HepG2 (cell line): ENCODE measurements around the gene PNPLA2. TPM values are rescaled to one million over a fixed set of nuclear protein-coding genes. Genes with fewer than 3 reads are reported as not detected.

ENCODE experiments used
- ARHGAP35 ChIP-seq: sonication (generic); formaldehyde crosslinking; IDR thresholded peaks from 2 replicates; pipeline ENCODE4 v1.9.0; 2022; ENCODE audit warnings: mild to moderate bottlenecking, inconsistent platforms, moderate library complexity, missing genetic modification reagents, borderline replicate concordance
- ATF5 ChIP-seq: sonication (generic); formaldehyde crosslinking; IDR thresholded peaks from 2 replicates; pipeline ENCODE4 v1.4.0; 2020; ENCODE audit warnings: mild to moderate bottlenecking, low read depth, missing genetic modification reagents
- HOXA3 ChIP-seq: sonication (generic); formaldehyde crosslinking; IDR thresholded peaks from 2 replicates; pipeline ENCODE4 v1.5.0; 2020; ENCODE audit warnings: missing genetic modification reagents
- HOXA5 ChIP-seq: sonication (generic); formaldehyde crosslinking; IDR thresholded peaks from 2 replicates; pipeline ENCODE4 v1.4.0; 2020; ENCODE audit warnings: missing genetic modification reagents
- MIXL1 ChIP-seq: IDR thresholded peaks from 2 replicates; pipeline ENCODE4 v1.6.1; 2016
- NFYB ChIP-seq: sonication (generic); formaldehyde crosslinking; IDR thresholded peaks from 2 replicates; pipeline ENCODE4 v1.4.0; 2020; ENCODE audit warnings: missing genetic modification reagents
- NONO ChIP-seq, 2 experiments: fragments of 450-650 bp in 1 of 2; sonication (generic) in 1 of 2; formaldehyde crosslinking in 1 of 2; IDR thresholded peaks in 1 of 2; conservative IDR thresholded peaks in 1 of 2; 2 replicates each; pipeline versions ENCODE4 v1.6.1 to v1.8.0; 2017 to 2022; ENCODE audit warnings: mild to moderate bottlenecking in 1 of 2, missing genetic modification reagents in 1 of 2, moderate library complexity in 1 of 2
- PLSCR1 ChIP-seq: sonication (generic); formaldehyde crosslinking; IDR thresholded peaks from 2 replicates; pipeline ENCODE4 v1.5.0; 2020; ENCODE audit warnings: missing genetic modification reagents, mild to moderate bottlenecking, borderline replicate concordance
- POLR2G ChIP-seq: fragments of 200-400 bp; formaldehyde crosslinking; IDR thresholded peaks from 2 replicates; pipeline ENCODE4 v1.6.1; 2018; ENCODE audit warnings: mild to moderate bottlenecking, low read depth, low read length, moderate library complexity
- RELA ChIP-seq: sonication (generic); formaldehyde crosslinking; IDR thresholded peaks from 2 replicates; pipeline ENCODE4 v1.4.0; 2020; ENCODE audit warnings: missing genetic modification reagents
- SRY ChIP-seq: sonication (generic); formaldehyde crosslinking; IDR thresholded peaks from 2 replicates; pipeline ENCODE4 v1.8.0; 2022; ENCODE audit warnings: mild to moderate bottlenecking, missing genetic modification reagents
- THYN1 ChIP-seq: sonication (generic); formaldehyde crosslinking; IDR thresholded peaks from 2 replicates; pipeline ENCODE4 v1.8.1; 2023; ENCODE audit warnings: low read depth, mild to moderate bottlenecking, moderate library complexity, missing genetic modification reagents, borderline replicate concordance
- ZBTB4 ChIP-seq: sonication (generic); formaldehyde crosslinking; IDR thresholded peaks from 2 replicates; pipeline ENCODE4 v1.4.0; 2020; ENCODE audit warnings: missing genetic modification reagents, mild to moderate bottlenecking, borderline replicate concordance
- ZNF10 ChIP-seq: sonication (generic); formaldehyde crosslinking; IDR thresholded peaks from 2 replicates; pipeline ENCODE4 v1.4.0; 2020; ENCODE audit warnings: mild to moderate bottlenecking, low read depth, missing genetic modification reagents, borderline replicate concordance
- ZNF160 ChIP-seq: sonication (generic); formaldehyde crosslinking; IDR thresholded peaks from 2 replicates; pipeline ENCODE4 v1.8.0; 2022; ENCODE audit warnings: mild to moderate bottlenecking, inconsistent platforms, missing genetic modification reagents
- ZNF234 ChIP-seq: sonication (generic); formaldehyde crosslinking; conservative IDR thresholded peaks from 2 replicates; pipeline ENCODE4 v1.5.1; 2020; ENCODE audit warnings: mild to moderate bottlenecking, missing genetic modification reagents
- ZNF670 ChIP-seq: sonication (generic); formaldehyde crosslinking; IDR thresholded peaks from 2 replicates; pipeline ENCODE4 v1.8.0; 2022; ENCODE audit warnings: mild to moderate bottlenecking, missing genetic modification reagents, borderline replicate concordance
- polyA plus RNA-seq, 8 experiments: library from polyadenylated mRNA; depleted of rRNA in 3 of 8; stranded (reverse) in 7 of 8; unstranded in 1 of 8; fragments of >200 nt; fragmentation: Illumina TruSeq in 4 of 8; extraction: Trizol in 4 of 8; gene quantifications; 2 replicates each; pipeline versions ENCODE4 v1.2.1 to v1.2.3, GENCODE V29; 2011 to 2016; ENCODE audit warnings: low read depth in 4 of 8, missing spikeins in 1 of 8, mixed read lengths in 1 of 8; ENCODE audit not compliant: insufficient read depth in 1 of 8
- total RNA-seq, 5 experiments: library from RNA; depleted of rRNA; stranded (reverse); fragments of >200 nt; fragmentation: Illumina TruSeq; extraction: Trizol; gene quantifications; 2 replicates each; pipeline ENCODE4 v1.2.3, GENCODE V29; 2016; ENCODE audit warnings: low read depth in 1 of 5
- TF ChIP-seq, protein P1 (sequence below): sonication (generic); formaldehyde crosslinking; IDR thresholded peaks from 2 replicates; pipeline ENCODE4 v1.8.0; 2023; ENCODE audit warnings: mild to moderate bottlenecking, missing genetic modification reagents

Gene PNPLA2
- total and polyA plus RNA-seq, 2 of the 13 experiments (the other 11 are each of a cell fraction or from before 2014, with no cell fraction given): 10.5 to 43.2 TPM

DNA sequence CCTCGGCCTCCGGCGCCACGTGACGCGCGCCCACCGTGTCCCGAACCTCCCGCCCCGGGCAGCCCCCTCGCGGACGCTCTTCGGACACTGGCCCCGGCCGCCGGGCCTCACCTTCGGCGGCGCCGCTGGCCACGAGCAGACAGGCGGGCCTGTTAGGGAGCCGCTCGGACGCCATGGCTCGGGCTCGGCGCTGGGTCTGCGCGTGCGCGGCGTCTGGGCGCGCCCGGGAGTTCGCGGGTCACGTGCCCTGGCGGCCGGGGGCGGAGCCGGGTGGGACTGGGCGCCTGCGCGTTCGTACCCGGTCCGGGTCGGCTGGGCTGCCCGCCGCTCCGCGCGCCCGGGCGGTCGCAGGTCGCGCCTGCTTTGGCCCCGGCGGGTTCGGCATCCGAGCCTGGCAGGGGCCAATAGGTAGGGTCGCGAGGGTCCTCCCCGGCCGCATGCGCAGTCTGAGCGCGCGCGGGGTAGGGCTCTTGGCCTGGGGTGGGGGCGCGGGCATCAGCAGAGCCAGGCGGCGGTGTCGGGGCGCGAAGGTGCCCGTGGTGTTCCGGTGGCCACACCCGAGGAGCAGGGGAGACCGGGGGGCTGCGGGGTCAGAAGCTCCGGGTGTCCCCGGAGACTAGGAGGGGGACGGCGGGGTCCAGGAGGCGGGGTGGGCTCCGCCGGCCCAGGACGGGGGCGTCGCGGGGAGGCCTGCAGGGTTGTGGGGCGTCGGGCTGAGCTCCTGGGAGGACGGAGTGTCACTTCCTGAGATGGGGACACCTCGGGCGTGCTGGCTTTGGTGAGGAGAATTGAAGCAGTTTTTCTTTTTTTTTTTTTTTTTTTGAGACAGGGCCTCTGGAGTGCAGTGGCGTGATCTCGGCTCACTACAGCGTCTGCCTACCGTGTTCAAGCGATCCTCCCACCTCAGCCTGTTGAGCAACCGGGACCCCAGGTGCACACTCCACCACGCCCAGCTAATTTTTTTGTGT is 41.1 kb upstream of the PNPLA2 start, which contains the start of gene GATD1 (continued):
- TF ChIP-seq ATF5 (peak; percentile 41; the same call in 1 of the 2 replicates), ZNF234 (CRISPR knock-in tag) (no peak), ARHGAP35 (peak; percentile 43; the same call in 1 of the 2 replicates), POLR2G (peak; percentile 88), MIXL1 (no peak), HOXA5 (CRISPR knock-in tag) (no peak), NFYB (CRISPR knock-in tag) (no peak), HOXA3 (peak; percentile 47; the same call in 1 of the 2 replicates), ZBTB4 (no peak), RELA (CRISPR knock-in tag) (no peak), THYN1 (CRISPR knock-in tag) (no peak), ZNF10 (CRISPR knock-in tag) (no peak), ZNF160 (CRISPR knock-in tag) (0 out of 2 replicates have a peak, but pooled peaks have one; percentile 61), NONO (IDR thresholded peaks at IDR 0.05) (no peak), NONO (CRISPR knock-in tag; conservative IDR thresholded peaks at IDR 0.05) (0 out of 2 replicates have a peak, but pooled peaks have one; percentile 23), PLSCR1 (CRISPR knock-in tag) (no peak), SRY (CRISPR knock-in tag) (peak; percentile 75; the same call in 1 of the 2 replicates), ZNF670 (CRISPR knock-in tag) (no peak)
- TF ChIP-seq, protein P1, sequence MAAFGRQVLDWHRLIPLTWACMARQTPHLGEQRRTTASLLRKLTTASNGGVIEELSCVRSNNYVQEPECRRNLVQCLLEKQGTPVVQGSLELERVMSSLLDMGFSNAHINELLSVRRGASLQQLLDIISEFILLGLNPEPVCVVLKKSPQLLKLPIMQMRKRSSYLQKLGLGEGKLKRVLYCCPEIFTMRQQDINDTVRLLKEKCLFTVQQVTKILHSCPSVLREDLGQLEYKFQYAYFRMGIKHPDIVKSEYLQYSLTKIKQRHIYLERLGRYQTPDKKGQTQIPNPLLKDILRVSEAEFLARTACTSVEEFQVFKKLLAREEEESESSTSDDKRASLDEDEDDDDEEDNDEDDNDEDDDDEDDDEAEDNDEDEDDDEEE (CRISPR knock-in tag): no peak
